Gastroesophageal sphincter (tissue), 4 donors: ENCODE data around the gene DSPP. TPM values are rescaled to one million over a fixed set of nuclear protein-coding genes. Genes with fewer than 3 reads are reported as not detected.
A peak's percentile ranks its signal among the peaks of the same experiment; 100 is the strongest.

Experiments used
- ATAC-seq: fragments of 150-250 bp; one replicate; pipeline ENCODE4 v1.9.1; 2016; ENCODE audit warnings: mild to moderate bottlenecking, moderate library complexity
- H3K27ac ChIP-seq, 4 donors: fragments of 200-600 bp; sonication (generic) in 3 of 4; 1 replicate in 3 of 4; 2 replicates in 1 of 4; pipeline ENCODE4 v1.5.1; 2016 to 2019
- H3K27me3 ChIP-seq: fragments of 200-600 bp; sonication (generic); one replicate; pipeline ENCODE4 v1.5.1; 2019
- H3K36me3 ChIP-seq, 2 donors: fragments of 200-600 bp; sonication (generic); one replicate each; pipeline ENCODE4 v1.5.1; 2019; ENCODE audit warnings: control low read depth in 1 of 2
- H3K4me1 ChIP-seq, 3 donors: fragments of 200-600 bp; sonication (generic); 1 replicate in 2 of 3; 2 replicates in 1 of 3; pipeline ENCODE4 v1.5.1; 2016 to 2019; ENCODE audit warnings: control low read depth in 2 of 3
- H3K4me3 ChIP-seq, 2 donors: fragments of 200-600 bp; sonication (generic); one replicate each; pipeline ENCODE4 v1.5.1; 2019; ENCODE audit warnings: mild to moderate bottlenecking in 1 of 2, moderate library complexity in 1 of 2
- H3K9me3 ChIP-seq, 3 donors: fragments of 200-600 bp; sonication (generic); one replicate each; pipeline ENCODE4 v1.5.1; 2017 to 2019; ENCODE audit warnings: control low read depth in 2 of 3
- CTCF ChIP-seq, 4 experiments: fragments of 200-600 bp in 2 of 4; fragments of 450-650 bp in 2 of 4; sonication (generic) in 1 of 4; IDR thresholded peaks; one replicate each; pipeline ENCODE4 v1.5.1; 2017 to 2019; ENCODE audit warnings: antibody characterized with exemption in 4 of 4, mild to moderate bottlenecking in 2 of 4, moderate library complexity in 2 of 4
- EP300 ChIP-seq: sonication (generic); formaldehyde crosslinking; IDR thresholded peaks from one replicate; pipeline ENCODE4 v1.6.1; 2017; ENCODE audit warnings: antibody characterized with exemption, mild to moderate bottlenecking
- POLR2A ChIP-seq, 2 donors: fragments of 450-650 bp; IDR thresholded peaks; one replicate each; pipeline ENCODE4 v1.6.1; 2017; ENCODE audit warnings: antibody characterized with exemption in 2 of 2, mild to moderate bottlenecking in 2 of 2, moderate library complexity in 1 of 2
- POLR2AphosphoS5 ChIP-seq: sonication (generic); formaldehyde crosslinking; IDR thresholded peaks from one replicate; pipeline ENCODE4 v1.6.1; 2017; ENCODE audit warnings: antibody characterized with exemption
- WGBS, 2 donors: methylation state at CpG; one replicate each; pipeline ENCODE4 v1.1.5; 2018; ENCODE audit warnings: low coverage in 1 of 2; 5-methylcytosine and 5-hydroxymethylcytosine counted together
- total RNA-seq, 4 donors: library from RNA; depleted of rRNA; stranded (reverse); fragments of >200 nt; gene quantifications; one replicate each; pipeline ENCODE4 v1.1.0, GENCODE V29; 2016

DSPP gene
- total RNA-seq, 4 donors from 2014 or later, result not detected

DNA sequence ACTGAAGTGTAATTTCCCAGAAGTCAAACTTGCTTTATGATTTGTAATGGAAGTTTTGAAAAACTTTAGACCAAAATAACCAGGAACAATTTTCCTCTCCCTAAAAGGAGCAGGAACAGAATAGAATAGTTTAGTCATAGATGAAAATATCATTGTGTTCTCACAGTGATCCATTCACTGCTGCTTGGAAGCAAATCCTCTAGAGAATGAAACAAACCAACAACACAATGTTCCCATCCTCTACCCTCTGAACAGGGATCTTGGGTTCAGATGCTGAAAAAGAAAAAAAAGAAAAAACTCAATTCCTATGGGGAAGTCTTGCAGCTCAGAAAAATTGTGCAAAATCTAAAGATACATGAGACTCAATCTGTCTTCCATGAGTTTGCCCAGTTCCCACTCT lies 12.2 kb downstream of the DSPP start:
- TF ChIP-seq EP300 (no peak), POLR2AphosphoS5 (peak; percentile 60), POLR2A (IDR thresholded peaks at IDR 0.05) (no peak), CTCF (IDR thresholded peaks at IDR 0.05) (no peak)
- Histone ChIP-seq H3K27ac (peak overlapping the region; percentile 66 to 75 (median 68)), H3K4me3 (no peak overlapping the region), H3K9me3 (no peaks in the 10 kb centered on the region), H3K4me1 (peaks cover 0 to 16% (median 0%) of the 10 kb centered on the region in 3 donors), H3K27me3 (no peaks in the 10 kb centered on the region), H3K36me3 (no peaks in the 10 kb centered on the region)
- ATAC-seq, result peak; percentile 86

DNA sequence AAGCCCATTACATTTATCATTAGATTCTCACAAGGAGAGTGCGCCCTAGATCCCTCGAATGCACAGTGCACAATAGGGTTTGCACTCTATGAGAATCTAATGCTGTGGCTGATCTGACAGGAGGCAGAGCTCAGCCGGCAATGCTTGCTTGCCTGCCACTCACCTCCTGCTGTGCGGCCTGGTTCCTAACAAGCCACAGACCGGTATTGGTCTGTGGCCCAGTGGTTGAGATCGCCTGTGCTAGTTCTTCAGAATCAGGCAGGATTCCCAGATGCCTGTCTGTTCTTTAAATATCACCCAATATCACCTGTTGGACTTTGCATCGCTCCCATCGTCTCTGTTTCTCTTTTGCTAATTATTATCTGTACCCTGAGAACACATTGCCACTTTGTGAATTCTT lies 14.0 kb downstream of the DSPP start:
- H3K4me3 ChIP-seq, result no peak overlapping the region
- 82 to 85% methylated on average over 7 of the region's 8 CpGs for WGBS, 2 donors
- H3K27ac ChIP-seq, result peak overlapping the region in 3 of 4 donors; percentile 43 to 75 (median 68)
- no peaks in the 10 kb centered on the region for H3K9me3 ChIP-seq
- no peak for ATAC-seq
- TF ChIP-seq POLR2A (IDR thresholded peaks at IDR 0.05) (no peak), POLR2AphosphoS5 (no peak), CTCF (IDR thresholded peaks at IDR 0.05) (no peak), EP300 (no peak)
- no peaks in the 10 kb centered on the region for H3K27me3 ChIP-seq
- H3K36me3 ChIP-seq, result no peaks in the 10 kb centered on the region
- H3K4me1 ChIP-seq, result peaks cover 0 to 16% (median 0%) of the 10 kb centered on the region in 3 donors

DNA sequence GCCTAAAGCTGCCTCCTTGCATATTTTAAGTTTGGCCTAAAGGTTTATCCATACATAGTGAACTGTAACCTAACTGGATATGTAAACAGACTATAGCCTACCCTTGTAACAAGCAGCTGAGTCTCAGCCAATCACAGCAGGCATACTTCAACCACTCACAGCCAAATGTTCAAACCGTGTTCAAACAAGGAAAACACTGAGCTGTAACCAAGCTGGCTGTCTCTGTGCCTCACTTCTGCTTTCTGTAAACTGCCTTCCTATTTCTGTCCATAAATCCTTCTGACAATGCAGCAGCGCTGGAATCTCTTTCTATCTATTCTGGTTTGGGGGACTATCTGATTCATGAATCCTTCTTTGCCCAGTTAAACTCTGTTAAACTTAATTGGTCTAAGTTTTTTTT lies 16.4 kb downstream of the DSPP start:
- no peak for TF ChIP-seq EP300
- no peak for TF ChIP-seq POLR2AphosphoS5
- no peak for TF ChIP-seq CTCF (IDR thresholded peaks at IDR 0.05)
- TF ChIP-seq POLR2A (IDR thresholded peaks at IDR 0.05), result no peak
- ATAC-seq, result no peak
- Histone ChIP-seq H3K9me3 (no peaks in the 10 kb centered on the region), H3K4me3 (no peak overlapping the region), H3K36me3 (no peaks in the 10 kb centered on the region), H3K27ac (no peak overlapping the region), H3K27me3 (no peaks in the 10 kb centered on the region), H3K4me1 (peaks cover 0 to 10% (median 0%) of the 10 kb centered on the region in 3 donors)
- 49 to 51% methylated on average over 2 of the region's 2 CpGs for WGBS, 2 donors

DNA sequence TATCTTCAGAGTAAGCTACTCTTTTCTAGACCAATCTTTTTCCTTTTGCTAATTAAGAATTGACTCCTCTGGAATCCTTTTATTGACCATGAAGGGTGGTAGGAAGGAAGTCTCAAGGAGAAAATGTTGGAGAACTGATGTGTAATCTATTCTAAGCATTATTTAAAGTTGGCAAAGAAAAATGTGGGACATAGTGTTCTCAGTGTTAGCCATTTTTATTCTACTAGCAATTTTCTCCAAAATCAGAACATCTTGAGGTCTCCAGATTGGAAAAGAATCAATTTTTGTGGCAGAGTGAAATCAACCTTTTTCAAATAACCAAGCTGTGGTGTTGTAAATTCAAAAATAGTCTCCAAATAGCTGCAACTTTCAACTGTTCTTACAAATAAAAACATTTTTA lies 23.3 kb downstream of the DSPP start:
- no peak for ATAC-seq
- TF ChIP-seq EP300, result no peak
- TF ChIP-seq CTCF (IDR thresholded peaks at IDR 0.05), result no peak
- no peak for TF ChIP-seq POLR2AphosphoS5
- no peak for TF ChIP-seq POLR2A (IDR thresholded peaks at IDR 0.05)
- Histone ChIP-seq H3K27me3 (no peaks in the 10 kb centered on the region), H3K4me1 (peaks cover 2 to 14% (median 6%) of the 10 kb centered on the region in 3 donors), H3K4me3 (no peak overlapping the region), H3K36me3 (no peaks in the 10 kb centered on the region), H3K9me3 (no peaks in the 10 kb centered on the region), H3K27ac (no peak overlapping the region)

- WGBS, 2 donors, result 80 to 88% methylated on average over 1 of the region's 1 CpG
- Histone ChIP-seq H3K4me1 (peaks cover 2 to 14% (median 6%) of the 10 kb centered on the region in 3 donors), H3K36me3 (no peaks in the 10 kb centered on the region), H3K27ac (no peak overlapping the region), H3K4me3 (no peak overlapping the region), H3K9me3 (no peaks in the 10 kb centered on the region), H3K27me3 (no peaks in the 10 kb centered on the region)
- TF ChIP-seq POLR2A (IDR thresholded peaks at IDR 0.05) (no peak), EP300 (no peak), CTCF (IDR thresholded peaks at IDR 0.05) (no peak), POLR2AphosphoS5 (no peak)
- no peak for ATAC-seq
Measured at GRCh38 chr4:87632469-87632868, 24.1 kb downstream of the DSPP start.
